ENCODE results near the gene PTK7. TPM values are rescaled to one million over a fixed set of nuclear protein-coding genes. Genes with fewer than 3 reads are reported as not detected.
"Not testable (repeated sequence)": the region's sequence is repeated elsewhere in the genome, so short reads cannot be mapped to it uniquely, and the experiment has no call there.

Gene PTK7
- polyA plus RNA-seq, 1 donor: 53.6 TPM

DNA sequence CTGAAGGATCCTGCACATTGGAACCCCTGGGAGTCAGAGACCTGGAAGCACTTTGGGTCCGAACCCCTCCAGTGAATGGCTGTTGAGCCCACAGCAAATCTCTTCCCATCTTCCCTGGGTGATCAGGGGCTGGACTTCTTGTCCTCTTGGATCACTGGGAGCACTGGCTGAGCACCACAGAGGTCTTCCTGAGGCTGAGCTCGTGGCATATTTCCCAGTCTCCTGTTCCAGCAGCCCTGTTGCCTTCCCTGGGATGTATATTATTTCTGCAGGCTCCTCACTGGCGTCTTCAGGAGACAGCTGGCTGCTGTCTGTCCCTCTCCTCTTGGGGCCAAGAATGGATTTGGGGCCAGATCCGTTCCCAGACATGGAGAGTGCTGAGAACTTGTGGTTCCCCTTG lies 43.4 kb downstream of the PTK7 start:
- no peak for DNase-seq

DNA sequence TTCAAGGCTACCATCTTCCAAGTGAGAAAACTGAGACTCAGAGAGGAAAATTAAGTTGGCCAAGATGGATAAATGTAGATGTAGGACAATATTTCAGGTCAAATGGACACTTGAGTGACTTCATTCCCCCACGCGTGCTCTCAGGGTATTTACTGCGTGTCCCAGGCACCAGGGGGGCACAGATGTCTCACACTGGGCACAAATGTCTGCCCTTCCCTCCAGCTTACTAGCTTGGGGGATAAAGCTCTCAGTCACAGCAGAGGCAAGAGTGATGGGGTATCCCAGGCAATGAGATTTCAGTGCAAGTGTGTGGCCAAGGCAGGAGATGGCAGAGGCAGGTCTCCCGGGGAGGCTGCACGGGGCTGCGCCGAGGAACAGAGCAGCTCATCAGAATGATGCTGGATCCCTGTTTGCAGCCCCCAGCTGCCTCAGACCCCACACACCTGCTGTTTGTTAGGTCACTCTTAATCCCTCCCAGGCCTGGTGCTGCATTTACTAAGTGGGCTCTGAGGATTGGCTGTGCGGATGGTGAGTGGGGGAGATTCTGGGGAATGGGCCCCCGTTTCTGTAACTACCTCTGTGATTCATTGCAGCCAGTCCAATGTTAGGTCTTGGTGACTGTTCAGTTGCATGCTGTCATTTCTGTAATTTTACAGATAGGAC lies 44.1 kb downstream of the PTK7 start:
- no peak for DNase-seq

DNA sequence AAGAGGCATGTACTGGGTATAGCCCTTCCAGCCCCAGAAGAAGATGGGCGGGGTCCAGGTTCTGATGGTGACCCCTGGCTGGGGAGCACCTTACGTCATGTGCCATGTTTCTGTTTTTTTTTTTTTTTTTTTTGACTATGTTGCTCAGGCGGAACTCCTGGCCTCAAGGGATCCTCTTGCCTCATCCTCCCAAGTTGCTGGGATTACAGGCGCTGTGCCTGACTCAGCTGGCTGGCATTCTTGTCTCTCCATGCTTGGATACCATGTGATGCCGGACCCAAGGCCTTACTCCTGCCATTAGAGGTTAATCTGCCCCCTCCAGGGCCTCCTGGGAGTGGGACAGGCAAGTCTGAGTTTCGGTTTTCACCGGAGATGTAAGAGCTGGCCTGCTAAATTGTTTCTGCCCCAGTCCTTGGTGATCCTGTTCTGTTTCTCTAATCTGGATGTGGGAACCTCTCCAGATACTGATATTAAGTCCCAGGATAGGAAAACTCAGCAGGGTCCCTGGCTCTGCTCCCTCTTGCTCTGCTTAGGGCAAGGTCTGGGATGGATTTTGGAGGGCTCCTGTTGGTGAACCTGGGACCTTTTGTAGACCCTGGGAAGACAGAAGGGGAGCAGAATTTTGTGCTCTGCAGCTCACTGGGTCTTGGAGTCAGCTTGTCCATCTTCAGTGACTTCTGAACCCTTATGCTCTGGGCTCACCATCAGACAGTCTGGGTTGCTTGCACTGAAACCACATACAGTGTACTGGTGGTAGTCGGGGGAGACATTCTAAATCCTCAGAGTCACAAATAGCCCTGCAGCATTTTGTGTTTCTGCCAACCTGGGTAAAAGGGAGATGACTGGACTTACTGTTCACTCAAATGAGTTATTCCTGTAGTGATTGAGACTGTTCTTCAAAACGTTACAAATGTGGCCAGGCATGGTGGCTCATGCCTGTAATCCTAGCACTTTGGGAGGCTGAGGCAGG lies 45.1 kb downstream of the PTK7 start:
- DNase-seq: no peak

DNA sequence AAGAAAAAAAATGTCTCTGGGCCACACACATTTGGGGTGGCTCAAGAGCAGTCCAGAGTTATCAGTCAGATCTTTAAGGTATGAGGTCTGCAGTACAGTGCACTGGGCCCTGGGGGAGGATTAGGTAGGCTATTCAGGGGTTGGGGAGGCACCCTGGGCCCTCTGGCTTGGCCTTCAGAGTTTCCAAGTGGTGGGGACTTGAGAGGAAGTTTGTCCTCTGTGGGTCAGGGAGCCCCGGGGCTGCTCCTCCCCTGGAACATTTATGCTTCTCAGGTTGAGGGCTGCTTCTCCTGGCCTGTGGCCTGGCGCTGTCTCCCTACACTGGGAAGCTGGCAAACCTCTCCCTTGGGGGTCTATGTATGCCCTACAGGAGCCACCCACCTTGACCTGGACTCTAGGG lies 46.0 kb downstream of the PTK7 start:
- DNase-seq: no peak

DNA sequence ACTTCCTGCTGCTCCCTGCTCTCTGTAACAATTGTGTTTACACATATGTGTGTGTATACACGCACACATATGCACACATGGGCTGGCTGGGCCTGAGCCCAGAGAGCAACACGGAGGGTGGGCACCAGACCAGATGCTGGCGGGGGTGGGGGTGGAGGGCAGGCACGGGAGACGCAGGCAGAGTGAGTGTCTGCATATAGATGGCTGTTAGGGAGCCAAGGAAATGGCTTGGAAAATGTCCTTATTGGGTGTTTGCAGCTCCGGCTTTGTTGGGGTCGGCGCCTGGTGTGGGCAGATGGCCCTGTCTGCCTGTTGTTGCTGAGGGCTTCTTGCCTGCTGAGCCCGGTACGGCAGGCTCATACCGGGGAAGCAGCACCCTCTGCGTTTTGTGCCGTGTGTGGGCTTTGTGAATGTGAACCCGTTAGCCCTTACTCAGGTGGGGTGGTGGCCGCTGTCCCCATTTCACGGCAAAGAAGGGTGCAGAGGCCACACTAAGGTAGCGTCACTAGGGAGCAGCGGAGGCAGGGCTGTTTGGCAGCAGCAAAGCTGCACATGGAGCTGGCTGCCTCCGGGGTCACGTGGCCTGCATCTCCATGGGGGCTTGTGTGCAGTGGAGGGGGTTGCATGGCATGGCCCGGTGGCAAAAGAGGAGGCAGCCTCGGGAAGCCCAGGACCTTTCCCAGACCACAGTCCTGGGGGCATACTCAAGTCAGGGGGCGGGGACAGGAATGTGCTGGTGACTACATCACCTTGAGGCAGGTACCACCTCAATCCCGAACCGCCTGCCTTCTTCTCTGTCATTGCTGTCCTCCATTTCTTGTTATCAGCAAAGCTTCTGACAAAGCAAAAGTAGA lies 47.6 kb downstream of the PTK7 start:
- no peak for DNase-seq

DNA sequence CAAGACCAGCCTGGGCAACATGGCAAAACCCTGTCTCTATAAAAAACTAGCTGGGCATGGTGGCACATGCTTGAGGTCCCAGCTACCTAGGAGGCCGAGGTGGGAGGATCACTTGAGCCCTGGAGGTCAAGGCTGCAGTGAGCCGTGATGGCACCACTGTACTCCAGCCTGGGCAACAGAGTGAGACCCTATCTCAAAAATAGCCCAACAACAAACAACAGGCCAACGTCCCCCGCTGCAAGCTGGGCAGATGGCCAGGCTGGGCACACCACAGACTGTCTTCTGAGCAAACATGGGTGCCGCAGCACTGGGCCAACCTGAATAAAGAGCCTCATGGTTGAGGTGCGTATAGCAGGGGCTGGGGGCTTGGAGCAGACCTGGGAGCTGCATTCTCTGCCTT lies 48.4 kb downstream of the PTK7 start:
- DNase-seq: no peak

DNA sequence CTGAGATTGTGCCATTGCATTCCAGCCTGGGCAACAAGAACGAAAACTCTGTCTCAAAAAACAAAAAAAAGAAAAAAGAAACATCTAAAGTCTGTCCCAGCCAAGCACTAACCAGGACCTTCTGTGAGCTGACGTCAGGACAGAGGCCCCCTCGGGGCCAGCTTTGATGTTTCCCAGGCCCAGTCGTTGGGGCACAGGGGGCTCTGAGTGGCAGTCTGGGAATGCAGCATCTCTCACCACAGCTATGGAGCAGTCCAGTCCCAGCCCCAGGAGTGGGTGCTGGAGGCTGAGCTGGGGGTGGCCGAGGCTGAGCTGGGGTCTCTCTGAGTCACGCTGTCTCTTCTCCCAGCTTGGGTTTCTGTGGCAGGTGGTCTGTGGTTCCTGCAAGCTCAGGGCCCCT lies 49.0 kb downstream of the PTK7 start:
- no peak for DNase-seq

DNA sequence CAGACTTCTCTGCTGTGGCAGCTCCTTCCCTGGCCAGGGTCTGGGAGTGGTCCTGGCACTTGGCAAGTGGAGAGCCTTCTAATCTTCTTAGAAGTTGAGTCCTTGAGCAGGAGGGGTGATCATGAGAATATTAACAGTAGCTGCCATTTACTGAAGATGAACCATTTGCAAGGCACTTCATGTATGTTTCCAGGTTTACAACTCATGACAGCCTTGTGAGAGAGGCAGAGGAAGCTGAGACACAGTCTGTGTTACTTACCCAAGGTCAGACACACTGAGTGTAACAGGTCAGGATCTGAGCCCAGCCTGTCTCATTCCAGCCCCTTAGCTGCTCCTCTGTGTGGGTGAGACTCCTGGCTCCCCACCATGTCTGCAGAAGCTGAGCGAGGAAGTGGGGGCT lies 49.4 kb downstream of the PTK7 start:
- no peak for DNase-seq

DNA sequence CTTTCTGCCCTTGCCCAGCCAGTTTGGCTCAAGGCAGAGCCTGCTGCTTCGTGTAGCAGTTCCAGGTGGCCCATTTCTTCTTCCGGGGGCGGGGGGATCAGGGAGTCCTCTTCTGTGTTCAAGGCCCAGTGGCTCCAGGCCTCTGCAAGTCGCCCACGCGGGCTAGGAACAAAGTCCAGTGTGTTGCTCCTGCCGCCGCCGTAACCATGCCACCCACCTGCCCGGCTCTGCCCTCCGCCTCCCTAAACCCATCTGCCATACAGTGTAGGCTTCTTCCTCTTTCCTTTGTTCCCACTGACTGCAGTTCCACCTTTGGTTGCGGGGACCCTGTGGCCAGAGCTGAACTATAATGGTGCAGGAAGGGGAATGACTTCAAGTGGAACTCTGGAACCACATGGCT lies 51.1 kb downstream of the PTK7 start:
- no peak for DNase-seq

DNA sequence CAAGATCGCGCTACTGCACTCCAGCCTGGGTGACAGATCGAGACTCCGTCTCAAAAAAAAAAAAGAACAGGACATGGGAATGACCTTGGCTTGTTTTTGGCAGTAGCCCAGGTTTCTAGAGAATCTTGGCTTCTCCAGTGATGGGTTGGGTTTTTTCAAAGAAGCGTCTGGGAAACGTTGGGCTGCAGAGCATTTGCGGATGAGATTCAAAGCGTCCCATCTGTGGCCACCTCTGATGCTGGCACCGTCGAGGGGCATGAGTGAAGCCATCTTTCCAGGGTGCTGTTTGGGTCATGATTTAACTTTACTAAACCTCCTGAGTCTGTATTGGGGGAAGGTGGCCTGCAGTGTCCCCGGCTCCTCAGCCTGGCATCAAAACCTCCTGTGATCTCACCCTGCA lies 51.8 kb downstream of the PTK7 start:
- DNase-seq: no peak

DNA sequence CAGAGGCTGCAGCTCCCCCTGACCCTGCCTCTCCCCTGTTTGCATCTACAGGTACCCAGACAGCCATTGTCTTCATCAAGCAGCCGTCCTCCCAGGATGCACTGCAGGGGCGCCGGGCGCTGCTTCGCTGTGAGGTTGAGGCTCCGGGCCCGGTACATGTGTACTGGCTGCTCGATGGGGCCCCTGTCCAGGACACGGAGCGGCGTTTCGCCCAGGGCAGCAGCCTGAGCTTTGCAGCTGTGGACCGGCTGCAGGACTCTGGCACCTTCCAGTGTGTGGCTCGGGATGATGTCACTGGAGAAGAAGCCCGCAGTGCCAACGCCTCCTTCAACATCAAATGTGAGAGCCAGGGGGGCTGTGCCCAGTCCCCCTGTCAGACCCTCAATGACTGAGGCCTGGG lies 52.8 kb downstream of the PTK7 start:
- no peak for DNase-seq

DNA sequence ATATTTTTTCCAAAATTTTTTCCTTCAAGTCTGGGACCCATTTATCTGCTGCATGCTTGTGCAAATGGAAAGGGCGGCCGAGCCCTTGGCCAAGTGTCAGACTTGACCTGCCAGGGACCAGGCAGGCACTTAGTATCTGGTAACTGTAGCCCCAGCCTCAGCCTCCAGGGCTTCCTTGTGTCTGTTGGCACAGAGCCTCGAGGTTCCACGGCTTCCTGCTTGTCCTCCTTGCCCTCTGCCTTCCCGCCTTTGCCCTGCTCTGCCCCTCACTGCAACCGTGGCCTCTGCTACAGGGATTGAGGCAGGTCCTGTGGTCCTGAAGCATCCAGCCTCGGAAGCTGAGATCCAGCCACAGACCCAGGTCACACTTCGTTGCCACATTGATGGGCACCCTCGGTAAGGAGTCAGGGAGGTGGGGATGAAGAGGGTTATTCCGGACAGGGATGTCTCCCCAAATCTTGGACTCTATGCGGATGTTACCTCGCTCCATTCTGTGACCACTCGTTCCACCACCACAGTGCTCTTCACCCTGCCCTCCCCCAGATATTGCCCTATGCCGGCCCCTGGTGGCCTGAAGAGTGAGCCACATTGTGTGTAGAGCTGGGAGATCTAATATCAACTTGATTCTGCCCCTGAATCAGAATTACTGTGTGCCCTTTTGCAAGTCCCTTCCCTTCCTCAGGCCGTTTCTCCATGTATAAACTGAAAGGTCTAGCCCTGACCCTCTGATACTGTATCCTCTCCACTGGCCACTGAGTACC lies 53.5 kb downstream of the PTK7 start:
- DNase-seq: no peak

DNA sequence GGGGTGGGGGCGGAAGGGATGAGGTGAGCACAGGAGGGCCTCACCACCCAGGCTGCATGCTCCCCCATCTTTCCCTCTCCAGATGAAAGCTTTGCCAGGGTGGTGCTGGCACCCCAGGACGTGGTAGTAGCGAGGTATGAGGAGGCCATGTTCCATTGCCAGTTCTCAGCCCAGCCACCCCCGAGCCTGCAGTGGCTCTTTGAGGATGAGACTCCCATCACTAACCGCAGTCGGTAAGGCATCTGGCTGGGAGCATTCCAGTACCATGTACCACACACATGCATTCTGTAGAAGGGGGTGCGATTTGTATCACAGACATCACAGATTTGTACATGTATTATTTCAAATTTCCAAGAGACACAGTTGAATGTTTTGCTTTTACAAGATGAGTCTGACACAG lies 54.3 kb downstream of the PTK7 start:
- DNase-seq: no peak

DNA sequence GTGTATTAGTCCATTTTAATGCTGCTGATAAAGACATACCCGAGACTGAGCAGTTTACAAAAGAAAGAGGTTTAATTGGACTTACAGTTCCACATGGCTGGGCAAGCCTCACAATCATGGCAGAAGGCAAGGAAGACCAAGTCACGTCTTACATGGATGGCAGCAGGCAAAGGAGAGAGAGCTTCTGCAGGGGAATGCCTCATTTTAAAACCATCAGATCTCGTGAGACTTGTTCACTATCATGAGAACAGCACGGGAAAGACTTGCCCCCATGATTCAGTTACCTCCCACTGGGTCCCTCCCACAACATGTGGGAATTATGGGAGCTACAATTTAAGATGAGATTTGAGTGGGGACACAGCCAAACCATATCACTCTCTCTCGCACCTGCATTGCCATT lies 55.3 kb downstream of the PTK7 start:
- DNase-seq: not testable (repeated sequence)

DNA sequence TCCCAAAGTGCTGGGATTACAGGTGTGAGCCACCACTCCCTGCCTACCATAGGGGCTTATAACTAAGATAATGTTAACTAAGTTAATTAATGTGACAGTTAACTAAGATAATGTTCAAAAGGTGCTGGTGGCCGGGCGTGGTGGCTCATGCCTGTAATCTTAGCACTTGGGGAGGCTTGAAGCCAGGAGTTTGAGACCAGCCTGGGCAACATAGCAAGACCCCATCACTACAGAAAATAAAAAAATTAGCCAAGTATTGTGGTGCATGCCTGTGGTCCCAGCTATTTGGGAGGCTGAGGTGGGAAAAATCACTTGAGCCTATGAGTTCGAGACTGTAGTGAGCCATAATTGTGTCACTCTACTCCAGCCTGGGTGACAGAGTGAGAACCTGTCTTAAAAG lies 62.2 kb downstream of the PTK7 start:
- DNase-seq: no peak

DNA sequence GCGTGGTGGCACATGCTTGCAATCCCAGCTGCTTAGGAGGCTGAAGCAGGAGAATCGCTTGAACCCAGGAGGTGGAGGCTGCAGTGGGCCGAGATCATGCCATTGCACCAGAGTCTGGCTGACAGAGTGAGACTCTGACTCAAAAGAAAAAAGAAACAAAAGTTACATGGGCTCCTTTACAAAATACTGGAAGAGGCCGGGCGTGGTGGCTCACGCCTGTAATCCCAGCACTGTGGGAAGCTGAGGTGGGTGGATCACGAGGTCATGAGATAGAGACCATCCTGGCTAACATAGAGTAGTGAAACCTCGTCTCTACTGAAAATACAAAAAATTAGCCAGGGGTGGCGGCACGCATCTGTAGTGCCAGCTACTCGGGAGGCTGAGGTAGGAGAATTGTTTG lies 63.9 kb downstream of the PTK7 start:
- DNase-seq: not testable (repeated sequence)

DNA sequence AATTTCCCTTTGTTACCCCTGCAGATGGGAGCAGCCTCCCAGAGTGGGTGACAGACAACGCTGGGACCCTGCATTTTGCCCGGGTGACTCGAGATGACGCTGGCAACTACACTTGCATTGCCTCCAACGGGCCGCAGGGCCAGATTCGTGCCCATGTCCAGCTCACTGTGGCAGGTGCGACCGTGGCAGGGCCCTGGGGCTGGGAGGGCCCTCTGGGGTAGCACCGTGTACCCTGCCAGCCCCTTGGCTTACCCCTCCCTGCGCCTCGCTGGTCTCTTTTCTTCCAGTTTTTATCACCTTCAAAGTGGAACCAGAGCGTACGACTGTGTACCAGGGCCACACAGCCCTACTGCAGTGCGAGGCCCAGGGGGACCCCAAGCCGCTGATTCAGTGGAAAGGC lies 65.5 kb downstream of the PTK7 start:
- no peak for DNase-seq

DNA sequence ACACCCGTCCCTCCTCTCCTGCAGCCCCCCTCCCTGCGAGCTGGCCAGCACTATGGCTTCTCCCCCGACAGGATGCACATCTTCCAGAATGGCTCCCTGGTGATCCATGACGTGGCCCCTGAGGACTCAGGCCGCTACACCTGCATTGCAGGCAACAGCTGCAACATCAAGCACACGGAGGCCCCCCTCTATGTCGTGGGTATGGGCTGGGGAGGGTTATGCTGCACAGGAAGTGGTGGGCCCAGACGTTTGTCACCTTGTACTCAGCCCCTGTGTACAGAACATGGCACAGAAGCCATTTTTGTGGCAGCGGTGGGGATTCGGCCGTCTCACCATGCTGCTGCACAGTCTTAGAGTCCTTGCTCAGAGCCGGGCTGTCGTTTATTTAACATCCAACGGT lies 66.0 kb downstream of the PTK7 start:
- no peak for DNase-seq

DNA sequence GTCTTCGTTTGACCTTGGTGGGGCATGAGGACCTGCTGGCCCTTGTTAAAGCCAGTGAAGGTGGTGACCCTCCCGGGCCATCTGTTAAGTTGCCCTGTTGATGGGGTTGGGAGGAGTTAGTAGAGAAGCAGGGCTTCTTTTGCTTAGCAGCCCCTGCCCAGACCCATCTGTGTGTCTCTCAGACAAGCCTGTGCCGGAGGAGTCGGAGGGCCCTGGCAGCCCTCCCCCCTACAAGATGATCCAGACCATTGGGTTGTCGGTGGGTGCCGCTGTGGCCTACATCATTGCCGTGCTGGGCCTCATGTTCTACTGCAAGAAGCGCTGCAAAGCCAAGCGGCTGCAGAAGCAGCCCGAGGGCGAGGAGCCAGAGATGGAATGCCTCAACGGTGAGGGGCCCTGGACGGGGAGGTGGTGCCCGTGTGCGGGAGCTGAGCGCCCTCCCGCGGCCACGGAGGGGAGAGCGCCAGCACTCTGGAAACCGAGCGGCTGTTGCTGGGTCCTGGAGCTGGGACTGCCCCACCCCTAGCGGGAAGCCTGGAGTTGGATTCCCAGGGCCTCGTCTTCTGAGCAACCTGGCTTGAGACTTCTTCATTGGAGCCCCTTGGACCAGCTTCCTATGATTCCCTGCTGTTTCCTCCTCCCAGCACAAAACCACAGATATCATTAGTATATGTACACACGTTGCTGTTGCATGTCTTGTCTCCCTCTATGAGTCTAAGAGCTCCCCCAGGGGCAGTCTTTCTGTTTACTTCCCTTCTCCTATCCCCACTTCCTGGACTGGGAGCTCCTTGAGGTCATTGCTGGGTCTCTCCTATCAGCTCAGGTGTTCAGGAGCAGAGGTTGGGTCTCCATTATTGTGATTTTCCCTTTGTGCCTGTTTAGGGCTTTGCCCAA lies 67.4 kb downstream of the PTK7 start:
- peak; percentile 95 for DNase-seq

DNA sequence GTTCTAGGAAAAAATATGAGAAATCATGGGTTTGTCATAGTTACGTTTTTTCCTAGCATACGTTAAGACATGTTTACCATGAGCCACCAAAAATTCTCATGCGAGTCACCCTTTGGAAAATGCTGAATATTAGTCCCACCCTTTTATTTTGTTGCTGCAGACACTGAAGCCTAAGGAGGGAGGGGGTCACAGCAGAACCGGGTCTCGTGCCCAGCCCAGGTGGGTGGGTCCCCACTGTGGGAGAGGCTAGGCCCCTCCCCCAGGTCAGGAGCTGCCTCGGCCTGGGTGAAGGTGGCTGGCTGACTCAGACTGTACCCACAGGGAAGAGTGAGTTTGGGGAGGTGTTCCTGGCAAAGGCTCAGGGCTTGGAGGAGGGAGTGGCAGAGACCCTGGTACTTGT lies 68.8 kb downstream of the PTK7 start:
- DNase-seq: no peak

DNA sequence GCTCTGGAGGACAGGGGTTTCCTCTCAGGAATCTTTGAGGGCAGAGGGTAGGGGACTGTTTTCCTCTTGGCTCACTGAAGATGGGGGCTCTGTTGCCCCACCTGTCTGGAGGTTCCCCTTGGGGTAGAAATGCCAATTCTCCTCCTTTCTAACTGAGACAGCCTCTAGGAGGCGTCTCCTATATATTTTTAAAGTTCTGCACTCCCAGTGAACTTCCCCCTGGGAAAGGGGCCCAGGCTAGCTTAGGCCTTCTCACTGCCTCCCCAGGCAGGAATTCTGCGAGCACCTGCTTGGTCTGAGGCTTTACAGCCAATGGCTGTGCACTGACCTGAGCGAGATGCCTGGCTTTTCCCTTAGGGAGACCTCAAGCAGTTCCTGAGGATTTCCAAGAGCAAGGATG lies 70.1 kb downstream of the PTK7 start:
- no peak for DNase-seq
